Measurements from ENCODE around the gene BCAP31.

BCAP31 gene

DNA sequence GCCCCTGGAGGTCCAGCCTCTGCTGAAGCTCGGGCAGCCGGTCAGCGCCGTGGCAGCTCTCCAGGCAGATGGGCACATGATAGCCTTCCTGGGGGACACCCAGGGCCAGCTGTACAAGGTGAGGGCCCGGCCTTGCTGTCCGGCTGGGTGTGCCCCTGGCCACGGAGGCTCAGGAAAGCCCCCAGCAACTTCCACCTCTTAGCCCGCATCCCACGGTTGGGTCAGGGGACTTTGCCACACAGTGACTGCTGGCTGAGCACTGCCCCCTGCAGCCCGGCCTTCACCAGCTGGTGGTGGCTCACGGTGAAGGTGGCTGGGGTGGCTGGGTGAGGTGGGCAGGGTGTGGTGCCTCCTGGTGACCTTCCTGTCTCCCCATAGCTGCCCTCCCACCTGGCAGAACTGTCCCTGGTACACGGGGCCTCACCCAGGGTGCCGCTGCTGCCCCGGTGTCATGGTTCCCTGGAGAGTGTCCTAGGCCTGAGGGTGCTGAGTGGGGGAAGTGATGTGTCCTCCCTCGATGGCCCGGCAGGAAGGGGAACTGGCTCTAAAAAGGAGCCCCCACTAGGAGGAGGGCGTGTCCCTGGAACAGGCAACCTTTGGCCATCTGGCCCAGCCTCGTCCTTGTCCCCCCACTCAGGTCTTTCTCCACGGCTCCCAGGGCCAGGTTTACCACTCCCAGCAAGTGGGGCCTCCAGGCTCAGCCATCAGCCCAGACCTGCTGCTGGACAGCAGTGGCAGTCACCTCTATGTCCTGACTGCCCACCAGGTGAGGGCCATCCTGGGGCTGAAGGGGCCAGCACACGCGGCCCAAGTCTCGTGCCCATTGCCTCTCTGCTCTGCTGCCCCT is 44.3 kb upstream of the BCAP31 start:
- Histone ChIP-seq H3K27ac (peak overlapping the region; percentile 58), H3K9ac (peak overlapping the region; percentile 29; the same call in 1 of the 2 replicates), H3K27me3 (no peaks in the 10 kb centered on the region; the same call in 1 of the 2 replicates), H4K20me1 (peaks cover 30% of the 10 kb centered on the region), H3K4me1 (peaks cover 69% of the 10 kb centered on the region), H3K9me3 (peaks cover 11% of the 10 kb centered on the region; the same call in 1 of the 2 replicates), H3K36me3 (no peaks in the 10 kb centered on the region), H3K4me2 (peak overlapping the region; percentile 72), H3K4me3 (no peak overlapping the region)
- no peak for TF ChIP-seq Cebpa-rat (IDR thresholded peaks at IDR 0.05)

- Histone ChIP-seq H3K36me3 (no peaks in the 10 kb centered on the region), H3K27ac (peak overlapping the region; percentile 58), H3K9me3 (peaks cover 3% of the 10 kb centered on the region; the same call in 1 of the 2 replicates), H3K4me3 (no peak overlapping the region), H3K9ac (peak overlapping the region; percentile 29; the same call in 1 of the 2 replicates), H3K4me2 (peak overlapping the region; percentile 72), H4K20me1 (peaks cover 39% of the 10 kb centered on the region), H3K27me3 (peaks cover 5% of the 10 kb centered on the region; the same call in 1 of the 2 replicates), H3K4me1 (peaks cover 71% of the 10 kb centered on the region)
- TF ChIP-seq Cebpa-rat (IDR thresholded peaks at IDR 0.05): no peak
These were observed 43.5 kb upstream of the BCAP31 start for GRCh38 chrX:153767674-153768055.

GRCh38 chrX:153766871-153767673 is 42.9 kb upstream of the BCAP31 start:
- no peak for TF ChIP-seq Cebpa-rat (IDR thresholded peaks at IDR 0.05)
- Histone ChIP-seq H3K36me3 (no peaks in the 10 kb centered on the region), H3K9me3 (no peaks in the 10 kb centered on the region), H3K4me1 (peaks cover 65% of the 10 kb centered on the region), H3K27ac (peak overlapping the region; percentile 58), H4K20me1 (peaks cover 43% of the 10 kb centered on the region), H3K27me3 (peaks cover 10% of the 10 kb centered on the region; the same call in 1 of the 2 replicates), H3K4me3 (no peak overlapping the region), H3K9ac (peak overlapping the region; percentile 29; the same call in 1 of the 2 replicates), H3K4me2 (peak overlapping the region; percentile 72)

GRCh38 chrX:153766098-153766817 is 42.1 kb upstream of the BCAP31 start:
- peaks cover 43% of the 10 kb centered on the region for H4K20me1 ChIP-seq
- H3K4me3 ChIP-seq: peak overlapping the region; percentile 42
- H3K27me3 ChIP-seq: peaks cover 18% of the 10 kb centered on the region; the same call in 1 of the 2 replicates
- H3K4me1 ChIP-seq: peaks cover 63% of the 10 kb centered on the region
- no peaks in the 10 kb centered on the region for H3K9me3 ChIP-seq
- no peak for TF ChIP-seq Cebpa-rat (IDR thresholded peaks at IDR 0.05)
- H3K9ac ChIP-seq: peak overlapping the region; percentile 69
- H3K36me3 ChIP-seq: no peaks in the 10 kb centered on the region
- peak overlapping the region; percentile 74 for H3K27ac ChIP-seq
- H3K4me2 ChIP-seq: peak overlapping the region; percentile 72

- Histone ChIP-seq H4K20me1 (peaks cover 43% of the 10 kb centered on the region), H3K4me1 (peaks cover 63% of the 10 kb centered on the region), H3K27me3 (peaks cover 23% of the 10 kb centered on the region; the same call in 1 of the 2 replicates), H3K27ac (peak overlapping the region; percentile 74), H3K4me3 (peak overlapping the region; percentile 42), H3K36me3 (no peaks in the 10 kb centered on the region), H3K4me2 (peak overlapping the region; percentile 72), H3K9ac (peak overlapping the region; percentile 69), H3K9me3 (no peaks in the 10 kb centered on the region)
- TF ChIP-seq Cebpa-rat (IDR thresholded peaks at IDR 0.05): no peak
These were observed 41.2 kb upstream of the BCAP31 start for GRCh38 chrX:153765138-153766079.

DNA sequence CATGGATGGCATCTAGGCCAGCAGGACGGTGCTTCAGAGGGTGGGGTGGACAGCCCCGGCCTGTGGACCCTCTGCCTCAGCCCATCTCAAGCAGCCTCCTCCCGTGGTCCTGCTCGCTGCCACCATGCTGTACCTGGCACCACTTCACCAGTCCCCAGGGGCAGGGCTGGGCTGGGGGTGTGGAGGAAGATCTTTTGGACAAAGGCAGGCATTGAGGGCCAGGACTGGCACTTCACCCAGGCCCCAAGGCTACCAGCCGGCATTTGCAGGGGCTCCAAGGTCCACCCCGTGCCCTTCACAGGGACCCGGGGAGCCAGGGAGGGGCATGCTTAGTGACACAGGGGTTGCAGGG is 40.6 kb upstream of the BCAP31 start:
- Histone ChIP-seq H4K20me1 (peaks cover 43% of the 10 kb centered on the region), H3K27me3 (peaks cover 25% of the 10 kb centered on the region; the same call in 1 of the 2 replicates), H3K9ac (0 out of 2 replicates have a peak overlapping the region, but pooled peaks have one; percentile 18), H3K4me1 (peaks cover 63% of the 10 kb centered on the region), H3K4me3 (no peak overlapping the region), H3K27ac (no peak overlapping the region), H3K4me2 (peak overlapping the region; percentile 72), H3K36me3 (no peaks in the 10 kb centered on the region), H3K9me3 (no peaks in the 10 kb centered on the region)
- no peak for TF ChIP-seq Cebpa-rat (IDR thresholded peaks at IDR 0.05)

- Histone ChIP-seq H3K4me1 (peaks cover 63% of the 10 kb centered on the region), H3K36me3 (no peaks in the 10 kb centered on the region), H4K20me1 (peaks cover 40% of the 10 kb centered on the region), H3K4me3 (no peak within 1 kb of the TSS), H3K9ac (0 out of 2 replicates have a peak within 1 kb of the TSS, but pooled peaks have one; percentile 18), H3K4me2 (peak within 1 kb of the TSS; percentile 72), H3K27ac (no peak within 1 kb of the TSS), H3K27me3 (peaks cover 30% of the 10 kb centered on the region; the same call in 1 of the 2 replicates), H3K9me3 (no peaks in the 10 kb centered on the region)
- no peak for TF ChIP-seq Cebpa-rat (IDR thresholded peaks at IDR 0.05)
These were observed 40.0 kb upstream of the BCAP31 start, which contains the start of gene PLXNB3 for GRCh38 chrX:153763989-153764755. Gene PLXNB3 (plus strand): TSS chrX:153764249. CDS start chrX:153765536, 1,287 bp downstream.
